ENCODE results near the gene CYP2J2.
"Not testable (repeated sequence)": the region's sequence is repeated elsewhere in the genome, so short reads cannot be mapped to it uniquely, and the experiment has no call there.

DNA sequence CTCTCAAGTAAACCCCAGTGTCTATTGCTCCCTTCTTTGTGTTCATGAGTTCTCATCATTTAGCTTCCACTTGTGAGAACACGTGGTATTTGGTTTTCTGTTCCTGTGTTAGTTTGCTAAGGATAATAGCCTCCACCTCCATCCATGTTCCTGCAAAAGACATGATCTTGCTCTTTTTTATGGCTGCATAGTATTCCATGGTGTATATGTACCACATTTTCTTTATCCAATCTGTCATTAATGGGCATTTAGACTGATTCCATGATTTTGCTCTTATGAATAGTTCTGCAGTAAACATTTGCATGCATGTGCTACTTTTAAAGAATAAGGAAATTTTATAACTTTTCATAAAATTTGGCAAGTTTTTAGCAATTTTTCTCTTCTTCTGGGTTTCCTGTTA, 71.3 kb downstream of the CYP2J2 start:
- not testable (repeated sequence) for TF ChIP-seq MYC (IDR thresholded peaks at IDR 0.05; ENCODE audit: low read depth, low read length); POLR2A (IDR thresholded peaks at IDR 0.05; ENCODE audit: low read depth, low read length); EZH2 (IDR thresholded peaks at IDR 0.05; ENCODE audit: borderline replicate concordance, low read depth, low read length, severe bottlenecking); POLR2AphosphoS5 (IDR thresholded peaks at IDR 0.05; ENCODE audit: insufficient read depth, low read depth, low read length); JUN (IDR thresholded peaks at IDR 0.05; ENCODE audit: borderline replicate concordance, insufficient read depth, insufficient read length, low read depth)
- TF ChIP-seq, protein P1, sequence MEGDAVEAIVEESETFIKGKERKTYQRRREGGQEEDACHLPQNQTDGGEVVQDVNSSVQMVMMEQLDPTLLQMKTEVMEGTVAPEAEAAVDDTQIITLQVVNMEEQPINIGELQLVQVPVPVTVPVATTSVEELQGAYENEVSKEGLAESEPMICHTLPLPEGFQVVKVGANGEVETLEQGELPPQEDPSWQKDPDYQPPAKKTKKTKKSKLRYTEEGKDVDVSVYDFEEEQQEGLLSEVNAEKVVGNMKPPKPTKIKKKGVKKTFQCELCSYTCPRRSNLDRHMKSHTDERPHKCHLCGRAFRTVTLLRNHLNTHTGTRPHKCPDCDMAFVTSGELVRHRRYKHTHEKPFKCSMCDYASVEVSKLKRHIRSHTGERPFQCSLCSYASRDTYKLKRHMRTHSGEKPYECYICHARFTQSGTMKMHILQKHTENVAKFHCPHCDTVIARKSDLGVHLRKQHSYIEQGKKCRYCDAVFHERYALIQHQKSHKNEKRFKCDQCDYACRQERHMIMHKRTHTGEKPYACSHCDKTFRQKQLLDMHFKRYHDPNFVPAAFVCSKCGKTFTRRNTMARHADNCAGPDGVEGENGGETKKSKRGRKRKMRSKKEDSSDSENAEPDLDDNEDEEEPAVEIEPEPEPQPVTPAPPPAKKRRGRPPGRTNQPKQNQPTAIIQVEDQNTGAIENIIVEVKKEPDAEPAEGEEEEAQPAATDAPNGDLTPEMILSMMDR (IDR thresholded peaks at IDR 0.05; ENCODE audit: extremely low read depth in 1 of 2, insufficient read depth in 1 of 2, low read depth in 1 of 2, low read length in 2 of 2), result not testable (repeated sequence)
- TF ChIP-seq, protein P2, sequence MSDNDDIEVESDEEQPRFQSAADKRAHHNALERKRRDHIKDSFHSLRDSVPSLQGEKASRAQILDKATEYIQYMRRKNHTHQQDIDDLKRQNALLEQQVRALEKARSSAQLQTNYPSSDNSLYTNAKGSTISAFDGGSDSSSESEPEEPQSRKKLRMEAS (IDR thresholded peaks at IDR 0.05; ENCODE audit: insufficient read depth, insufficient read length), result not testable (repeated sequence)

Data from endothelial cell of umbilical vein (primary cell).